ENCODE measurements around the gene TAF4.
"Not testable (repeated sequence)": the region's sequence is repeated elsewhere in the genome, so short reads cannot be mapped to it uniquely, and the experiment has no call there.

Gene TAF4

DNA sequence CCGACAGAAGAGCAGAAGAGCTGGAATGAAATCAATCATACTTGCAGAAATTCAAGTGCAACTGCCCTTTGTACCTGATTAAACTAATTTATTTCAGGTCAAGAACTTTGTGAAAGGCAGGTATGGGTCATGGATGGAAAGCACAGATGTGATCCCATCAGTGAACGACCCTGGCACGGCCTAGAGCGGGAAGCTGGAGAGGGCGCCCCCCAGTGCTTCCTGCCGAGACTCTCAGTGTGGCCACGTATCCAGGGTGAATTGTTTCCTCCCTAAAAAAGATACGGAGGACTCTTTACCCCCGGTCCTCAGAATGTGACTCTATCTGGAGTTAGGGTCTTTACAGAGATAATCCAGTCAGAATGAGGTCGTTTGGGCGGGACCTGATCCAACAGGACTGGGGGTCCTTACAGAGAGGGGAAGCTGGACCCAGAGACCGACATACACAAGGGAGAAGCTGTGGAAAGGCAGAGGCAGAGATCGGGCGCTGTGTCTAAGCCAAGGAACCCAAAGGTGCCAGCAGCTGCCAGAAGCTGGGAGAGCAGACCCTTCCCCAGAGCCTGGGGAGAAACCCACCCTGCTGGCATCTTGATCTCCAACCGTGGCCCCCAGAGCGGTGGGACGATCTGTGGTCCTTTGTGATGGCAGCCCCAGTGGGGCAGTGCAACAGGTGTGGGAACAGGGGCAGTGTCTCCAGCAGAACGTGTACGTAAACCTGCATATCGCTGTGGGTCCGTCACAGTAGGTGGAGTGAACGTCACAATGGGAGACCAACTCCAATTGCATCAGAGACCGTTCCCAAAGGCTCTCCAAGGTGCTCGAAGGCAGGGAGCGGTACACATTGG lies 91.9 kb downstream of the TAF4 start:
- TF ChIP-seq, protein P1, sequence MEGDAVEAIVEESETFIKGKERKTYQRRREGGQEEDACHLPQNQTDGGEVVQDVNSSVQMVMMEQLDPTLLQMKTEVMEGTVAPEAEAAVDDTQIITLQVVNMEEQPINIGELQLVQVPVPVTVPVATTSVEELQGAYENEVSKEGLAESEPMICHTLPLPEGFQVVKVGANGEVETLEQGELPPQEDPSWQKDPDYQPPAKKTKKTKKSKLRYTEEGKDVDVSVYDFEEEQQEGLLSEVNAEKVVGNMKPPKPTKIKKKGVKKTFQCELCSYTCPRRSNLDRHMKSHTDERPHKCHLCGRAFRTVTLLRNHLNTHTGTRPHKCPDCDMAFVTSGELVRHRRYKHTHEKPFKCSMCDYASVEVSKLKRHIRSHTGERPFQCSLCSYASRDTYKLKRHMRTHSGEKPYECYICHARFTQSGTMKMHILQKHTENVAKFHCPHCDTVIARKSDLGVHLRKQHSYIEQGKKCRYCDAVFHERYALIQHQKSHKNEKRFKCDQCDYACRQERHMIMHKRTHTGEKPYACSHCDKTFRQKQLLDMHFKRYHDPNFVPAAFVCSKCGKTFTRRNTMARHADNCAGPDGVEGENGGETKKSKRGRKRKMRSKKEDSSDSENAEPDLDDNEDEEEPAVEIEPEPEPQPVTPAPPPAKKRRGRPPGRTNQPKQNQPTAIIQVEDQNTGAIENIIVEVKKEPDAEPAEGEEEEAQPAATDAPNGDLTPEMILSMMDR (IDR thresholded peaks at IDR 0.05; ENCODE audit: low read depth, low read length, missing control alignments): no peak
- H3K4me3 ChIP-seq (ENCODE audit: low read depth, low read length): no peak overlapping the region
- DNase-seq (ENCODE audit: low read depth): no peak

DNA sequence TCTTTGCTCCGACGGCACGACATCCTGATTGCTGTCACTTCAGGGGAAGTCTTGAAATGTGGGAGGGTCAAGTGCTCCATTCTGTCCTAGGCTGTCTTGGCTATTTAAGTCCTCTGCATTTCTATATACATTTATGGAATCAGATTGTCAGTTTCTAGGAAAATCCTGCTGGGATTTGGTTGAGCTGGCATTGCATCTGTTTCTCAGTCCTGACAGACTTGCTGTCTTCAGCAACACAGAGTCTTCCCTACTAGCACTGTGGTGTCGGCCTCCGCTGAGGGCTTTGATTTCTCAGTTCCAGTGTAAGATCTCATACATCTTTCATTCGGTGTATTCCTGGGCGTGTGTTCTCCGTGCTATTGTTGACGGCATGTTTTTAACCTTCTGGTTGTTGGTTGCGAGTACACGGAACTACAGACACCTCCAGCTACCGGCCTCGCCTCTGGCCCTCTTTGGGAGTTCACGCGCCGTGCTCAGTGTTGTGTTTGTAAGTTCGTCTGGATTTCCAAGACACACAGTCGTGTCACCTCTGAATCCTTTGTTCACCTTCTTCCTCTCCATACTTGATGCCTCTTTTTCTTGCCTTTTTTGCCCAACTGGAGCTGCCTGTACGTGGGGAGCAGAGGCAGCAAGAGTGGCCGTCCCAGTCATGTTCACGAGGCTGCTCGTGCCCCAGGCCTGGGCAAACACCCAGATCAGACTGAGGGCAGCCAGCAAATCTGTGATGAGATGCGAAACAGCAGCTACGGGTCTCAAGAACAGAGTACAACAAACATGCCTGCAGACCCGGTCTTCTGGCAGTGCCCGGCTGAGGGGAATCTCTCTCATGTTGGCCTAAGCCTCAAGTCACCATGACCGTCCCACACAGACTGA lies 92.8 kb downstream of the TAF4 start:
- DNase-seq (ENCODE audit: low read depth): no peak
- H3K4me3 ChIP-seq (ENCODE audit: low read depth, low read length): no peak overlapping the region
- TF ChIP-seq, protein P1 (IDR thresholded peaks at IDR 0.05; ENCODE audit: low read depth, low read length, missing control alignments): no peak

DNA sequence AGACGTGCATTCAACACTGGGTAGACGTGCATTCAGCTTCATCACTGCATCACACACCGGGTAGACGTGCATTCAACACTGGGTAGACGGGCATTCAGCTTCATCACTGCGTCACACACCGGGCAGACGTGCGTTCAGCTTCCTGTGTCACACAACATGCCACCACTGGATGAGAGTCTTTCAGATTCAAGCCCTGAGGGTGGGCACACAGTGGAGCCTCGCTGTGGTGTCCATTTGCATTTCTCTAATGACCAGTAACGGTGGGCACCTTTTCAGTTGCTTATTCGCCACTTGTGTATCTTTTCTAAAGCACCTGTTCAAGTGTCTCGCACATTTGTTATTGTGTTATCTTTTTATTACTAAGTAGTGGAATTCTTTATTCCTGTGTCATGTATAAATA lies 94.1 kb downstream of the TAF4 start:
- not testable (repeated sequence) for H3K4me3 ChIP-seq (ENCODE audit: low read depth, low read length); DNase-seq (ENCODE audit: low read depth)

DNA sequence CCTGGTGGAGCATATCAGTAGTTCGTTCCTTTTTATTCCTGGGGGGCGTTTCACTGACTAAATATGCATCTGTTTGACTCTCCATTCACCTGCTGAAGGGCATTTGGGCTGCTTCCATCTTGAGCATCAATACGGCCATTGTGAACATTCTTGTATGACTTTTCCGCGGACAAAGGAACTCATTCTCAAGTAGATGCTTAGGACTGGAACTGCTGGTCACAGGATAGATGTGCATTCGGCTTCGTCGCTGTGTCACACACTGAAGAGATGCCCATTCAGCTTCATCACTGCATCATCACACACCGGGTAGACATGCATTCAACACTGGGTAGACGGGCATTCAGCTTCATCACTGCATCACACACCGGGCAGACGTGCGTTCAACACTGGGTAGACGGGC lies 95.3 kb downstream of the TAF4 start:
- DNase-seq (ENCODE audit: low read depth): no peak
- TF ChIP-seq, protein P1 (IDR thresholded peaks at IDR 0.05; ENCODE audit: low read depth, low read length, missing control alignments): no peak
- no peak overlapping the region for H3K4me3 ChIP-seq (ENCODE audit: low read depth, low read length)

DNA sequence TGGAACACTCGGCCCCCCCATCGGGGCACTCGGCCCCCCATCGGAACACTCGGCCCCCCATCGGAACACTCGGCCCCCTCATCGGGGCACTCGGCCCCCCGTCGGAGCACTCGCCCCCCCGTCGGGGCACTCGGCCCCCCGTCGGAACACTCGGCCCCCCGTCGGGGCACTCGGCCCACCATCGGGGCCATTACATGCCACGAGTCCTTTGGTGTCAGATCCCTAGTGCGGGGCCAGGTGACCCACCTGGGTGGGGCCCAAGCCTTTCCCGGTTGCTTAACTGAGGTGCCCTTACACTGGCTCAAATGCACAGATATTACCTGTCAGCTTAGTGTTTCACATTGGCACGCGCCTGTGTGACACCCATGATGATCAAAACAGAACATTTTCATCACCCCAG lies 95.9 kb downstream of the TAF4 start:
- DNase-seq (ENCODE audit: low read depth): no peak
- H3K4me3 ChIP-seq (ENCODE audit: low read depth, low read length): no peak overlapping the region
- TF ChIP-seq, protein P1 (IDR thresholded peaks at IDR 0.05; ENCODE audit: low read depth, low read length, missing control alignments): no peak

DNA sequence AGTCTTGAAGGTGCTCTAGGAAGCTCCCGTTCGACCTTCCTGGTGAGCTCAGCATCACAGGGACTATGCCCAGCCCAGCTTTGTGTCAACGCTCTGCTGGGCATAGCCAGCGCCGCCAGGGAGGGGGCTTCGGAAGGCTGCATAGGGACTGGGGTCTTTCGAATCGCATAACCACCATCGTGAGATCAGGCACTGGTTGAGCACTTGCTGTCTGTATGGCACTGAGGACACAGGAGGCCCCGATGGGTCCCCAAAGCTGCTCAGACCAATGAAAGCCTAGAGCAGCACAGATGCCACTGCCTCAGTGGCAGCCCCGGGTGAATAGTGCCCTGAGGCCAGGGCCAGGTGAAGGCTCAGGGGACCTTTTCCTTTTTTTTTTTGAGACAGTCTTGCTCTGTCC lies 96.7 kb downstream of the TAF4 start:
- TF ChIP-seq, protein P1 (IDR thresholded peaks at IDR 0.05; ENCODE audit: low read depth, low read length, missing control alignments): no peak
- DNase-seq (ENCODE audit: low read depth): no peak
- H3K4me3 ChIP-seq (ENCODE audit: low read depth, low read length): no peak overlapping the region

DNA sequence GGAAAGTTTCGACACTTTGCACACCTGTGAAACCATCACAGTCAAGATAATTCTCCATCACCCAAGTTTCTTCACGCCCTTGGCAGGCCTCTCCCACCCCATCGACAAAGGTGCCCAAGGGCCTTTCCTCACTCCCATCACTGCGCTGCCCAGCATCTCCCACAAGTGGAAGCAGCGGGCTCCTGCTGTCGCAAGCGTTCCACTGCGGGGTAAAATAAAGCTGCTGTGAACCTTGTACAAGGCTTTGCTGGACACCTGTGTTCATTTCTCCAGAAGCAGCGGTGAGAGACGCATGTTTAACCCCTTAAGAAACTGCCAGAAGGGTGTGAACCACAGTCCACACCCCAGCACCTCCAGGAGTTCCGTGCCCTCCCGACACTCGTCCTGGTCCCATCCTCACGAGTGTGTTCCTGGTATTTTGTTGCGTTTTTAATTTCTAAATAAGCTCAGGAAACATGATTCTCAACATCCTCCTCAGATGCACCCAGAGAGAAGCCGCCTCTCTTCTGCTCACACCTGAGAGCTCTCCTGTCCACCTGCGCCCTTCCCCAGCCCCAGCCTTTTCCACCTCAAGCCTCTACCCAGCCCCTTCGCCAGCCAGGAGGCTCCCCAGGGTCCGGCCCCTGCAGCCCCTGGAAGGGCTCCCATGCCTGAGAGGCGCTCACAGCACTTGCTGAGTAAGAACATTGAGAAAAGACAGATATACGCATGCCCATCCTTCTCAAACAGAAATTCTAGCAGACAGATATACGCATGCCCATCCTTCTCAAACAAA lies 97.5 kb downstream of the TAF4 start:
- DNase-seq (ENCODE audit: low read depth): no peak
- no peak overlapping the region for H3K4me3 ChIP-seq (ENCODE audit: low read depth, low read length)
- TF ChIP-seq, protein P1 (IDR thresholded peaks at IDR 0.05; ENCODE audit: low read depth, low read length, missing control alignments): no peak

Measured in GM12864 (cell line).